Measurements from ENCODE around the gene FNTB. TPM values are rescaled to one million over a fixed set of nuclear protein-coding genes. Genes with fewer than 3 reads are reported as not detected.

Gene FNTB
- total and polyA plus RNA-seq, 2 donors (not counting 1 experiment from before 2014, with no cell fraction given): 6.6 to 10.2 TPM

DNA sequence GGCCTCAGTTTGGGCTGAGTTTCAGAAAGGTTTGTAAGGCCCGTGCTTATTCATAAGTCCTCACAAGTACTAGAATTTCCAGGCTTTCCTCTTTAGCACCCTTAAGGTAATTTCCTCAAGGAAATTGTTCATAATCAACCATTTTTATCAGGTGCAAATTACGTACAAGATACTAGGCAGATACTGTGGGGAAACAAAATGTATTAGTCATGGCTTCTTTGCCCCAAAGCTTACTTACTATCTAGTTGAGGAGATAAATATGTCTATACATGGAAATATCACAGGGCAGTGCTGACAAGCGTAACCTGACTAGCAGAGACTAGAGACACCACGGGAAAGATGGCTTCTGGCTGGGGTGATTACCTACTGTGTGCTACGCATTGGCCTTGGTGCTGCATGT is 93.1 kb downstream of the FNTB start:
- H3K4me1 Mint-ChIP-seq: peaks cover 41% of the 10 kb centered on the region
- Histone ChIP-seq H3K27me3 (replicated peaks in 1 of 4; ENCODE audit: control extremely low read depth in 1 of 4, control insufficient read depth in 3 of 4, insufficient read depth in 4 of 4, low read length in 3 of 4) (no peaks in the 10 kb centered on the region), H4K20me1 (ENCODE audit: control insufficient read depth, insufficient read depth, low read length, poor library complexity, severe bottlenecking) (peaks cover 85% of the 10 kb centered on the region), H3K4me1 (ENCODE audit: control insufficient read depth in 2 of 2, insufficient read depth in 2 of 2, low read length in 2 of 2) (peaks cover 5 to 19% of the 10 kb centered on the region in 2 donors), H3K9ac (ENCODE audit: low read length) (no peak overlapping the region), H2AFZ (ENCODE audit: insufficient read depth, low read depth, low read length, poor library complexity, severe bottlenecking) (no peak overlapping the region), H3K79me2 (ENCODE audit: control insufficient read depth, insufficient read depth, low read length) (peaks cover 54% of the 10 kb centered on the region), H3K27ac (ENCODE audit: low read length in 2 of 2) (no peak overlapping the region), H3K4me3 (ENCODE audit: control extremely low read depth in 1 of 5, extremely low read depth in 1 of 5, insufficient read depth in 1 of 5, low read depth in 2 of 5, low read length in 4 of 5) (no peak overlapping the region), H3K4me2 (replicated peaks; ENCODE audit: low read depth, low read length, poor library complexity, severe bottlenecking) (no peak overlapping the region), H3K9me3 (ENCODE audit: control extremely low read depth in 1 of 3, control insufficient read depth in 2 of 3, insufficient read depth in 1 of 3, low read length in 2 of 3) (no peaks in the 10 kb centered on the region), H3K36me3 (replicated peaks in 1 of 2; ENCODE audit: control extremely low read depth in 1 of 2, control insufficient read depth in 1 of 2, extremely low read depth in 1 of 2, insufficient read depth in 2 of 2, low read length in 1 of 2) (peaks cover 0 to 75% of the 10 kb centered on the region in 2 experiments)
- TF ChIP-seq, protein P1, sequence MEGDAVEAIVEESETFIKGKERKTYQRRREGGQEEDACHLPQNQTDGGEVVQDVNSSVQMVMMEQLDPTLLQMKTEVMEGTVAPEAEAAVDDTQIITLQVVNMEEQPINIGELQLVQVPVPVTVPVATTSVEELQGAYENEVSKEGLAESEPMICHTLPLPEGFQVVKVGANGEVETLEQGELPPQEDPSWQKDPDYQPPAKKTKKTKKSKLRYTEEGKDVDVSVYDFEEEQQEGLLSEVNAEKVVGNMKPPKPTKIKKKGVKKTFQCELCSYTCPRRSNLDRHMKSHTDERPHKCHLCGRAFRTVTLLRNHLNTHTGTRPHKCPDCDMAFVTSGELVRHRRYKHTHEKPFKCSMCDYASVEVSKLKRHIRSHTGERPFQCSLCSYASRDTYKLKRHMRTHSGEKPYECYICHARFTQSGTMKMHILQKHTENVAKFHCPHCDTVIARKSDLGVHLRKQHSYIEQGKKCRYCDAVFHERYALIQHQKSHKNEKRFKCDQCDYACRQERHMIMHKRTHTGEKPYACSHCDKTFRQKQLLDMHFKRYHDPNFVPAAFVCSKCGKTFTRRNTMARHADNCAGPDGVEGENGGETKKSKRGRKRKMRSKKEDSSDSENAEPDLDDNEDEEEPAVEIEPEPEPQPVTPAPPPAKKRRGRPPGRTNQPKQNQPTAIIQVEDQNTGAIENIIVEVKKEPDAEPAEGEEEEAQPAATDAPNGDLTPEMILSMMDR (IDR thresholded peaks at IDR 0.05): no peak
- no peak for TF ChIP-seq EZH2 (IDR thresholded peaks at IDR 0.05; ENCODE audit: borderline replicate concordance, insufficient read depth, low read depth, low read length, poor library complexity, severe bottlenecking)
- 99% methylated on average over 4 of the region's 5 CpGs for WGBS (ENCODE audit: insufficient coverage)
- no peak for ATAC-seq (ENCODE audit: low read depth)
- no peak for DNase-seq
- CTCF ChIA-PET: no interaction called here
- POLR2A ChIA-PET: no interaction called here
- no peak overlapping the region for H3K4me3 Mint-ChIP-seq
- intact Hi-C loops (cut with micrococcal nuclease): no loop called here
- no peaks in the 10 kb centered on the region for H3K9me3 Mint-ChIP-seq (ENCODE audit: insufficient read depth)
- H3K27ac Mint-ChIP-seq: no peak overlapping the region
- H3K27me3 Mint-ChIP-seq: no peaks in the 10 kb centered on the region

DNA sequence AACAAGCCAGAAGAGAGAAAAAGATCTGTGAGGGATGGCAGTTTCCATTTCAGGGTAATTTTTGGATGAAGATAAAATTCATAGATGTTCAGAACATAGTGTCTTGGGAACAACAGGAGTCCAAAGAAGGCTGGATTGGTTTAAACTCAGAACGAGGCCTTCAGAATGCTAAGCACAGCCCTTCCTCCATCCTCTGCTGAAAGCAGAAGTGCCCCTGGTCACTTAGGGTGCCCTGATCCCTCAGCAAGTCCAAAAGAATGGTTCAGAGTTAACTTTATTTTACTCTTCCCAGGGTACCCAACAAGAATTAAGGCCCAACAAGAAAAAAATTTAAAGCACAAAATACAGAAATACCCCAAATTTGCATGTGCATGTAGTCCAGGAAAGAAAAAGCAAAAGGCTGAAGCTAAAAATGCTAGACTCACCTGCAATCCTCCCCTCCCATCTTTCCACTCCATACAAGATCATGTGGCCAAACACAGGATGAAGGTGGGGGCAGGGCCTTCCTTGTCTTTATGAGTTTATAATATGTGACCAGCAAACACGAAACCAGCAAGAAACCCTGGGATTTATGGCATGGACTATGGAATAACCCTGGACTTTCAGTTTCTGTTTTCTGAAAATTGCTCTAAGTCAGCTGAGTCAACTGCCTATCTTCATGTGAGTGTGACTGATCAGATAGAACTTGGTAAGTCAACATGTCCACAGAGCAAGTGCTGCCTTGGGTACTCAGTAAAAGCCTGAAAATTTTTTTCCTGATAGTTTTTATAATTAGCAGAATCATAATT is 94.5 kb downstream of the FNTB start:
- Mint-ChIP-seq H3K9me3 (ENCODE audit: insufficient read depth) (peaks cover 3% of the 10 kb centered on the region), H3K27ac (no peak overlapping the region), H3K4me3 (no peak overlapping the region), H3K4me1 (peaks cover 35% of the 10 kb centered on the region), H3K27me3 (no peaks in the 10 kb centered on the region)
- DNase-seq (no peak), ATAC-seq (ENCODE audit: low read depth) (no peak)
- Histone ChIP-seq H3K4me3 (ENCODE audit: control extremely low read depth in 1 of 5, extremely low read depth in 1 of 5, insufficient read depth in 1 of 5, low read depth in 2 of 5, low read length in 4 of 5) (no peak overlapping the region), H3K27ac (ENCODE audit: low read length in 2 of 2) (no peak overlapping the region), H3K9me3 (ENCODE audit: control extremely low read depth in 1 of 3, control insufficient read depth in 2 of 3, insufficient read depth in 1 of 3, low read length in 2 of 3) (no peaks in the 10 kb centered on the region), H2AFZ (ENCODE audit: insufficient read depth, low read depth, low read length, poor library complexity, severe bottlenecking) (no peak overlapping the region), H3K36me3 (replicated peaks in 1 of 2; ENCODE audit: control extremely low read depth in 1 of 2, control insufficient read depth in 1 of 2, extremely low read depth in 1 of 2, insufficient read depth in 2 of 2, low read length in 1 of 2) (peaks cover 3 to 76% of the 10 kb centered on the region in 2 experiments), H3K79me2 (ENCODE audit: control insufficient read depth, insufficient read depth, low read length) (peaks cover 58% of the 10 kb centered on the region), H3K27me3 (replicated peaks in 1 of 4; ENCODE audit: control extremely low read depth in 1 of 4, control insufficient read depth in 3 of 4, insufficient read depth in 4 of 4, low read length in 3 of 4) (no peaks in the 10 kb centered on the region), H3K4me2 (replicated peaks; ENCODE audit: low read depth, low read length, poor library complexity, severe bottlenecking) (no peak overlapping the region), H3K9ac (ENCODE audit: low read length) (no peak overlapping the region), H4K20me1 (ENCODE audit: control insufficient read depth, insufficient read depth, low read length, poor library complexity, severe bottlenecking) (peaks cover 81% of the 10 kb centered on the region), H3K4me1 (ENCODE audit: control insufficient read depth in 2 of 2, insufficient read depth in 2 of 2, low read length in 2 of 2) (peaks cover 0 to 12% of the 10 kb centered on the region in 2 donors)
- intact Hi-C loops (cut with micrococcal nuclease): no loop called here
- no peak for TF ChIP-seq EZH2 (IDR thresholded peaks at IDR 0.05; ENCODE audit: borderline replicate concordance, insufficient read depth, low read depth, low read length, poor library complexity, severe bottlenecking)
- TF ChIP-seq, protein P1 (IDR thresholded peaks at IDR 0.05): no peak
- WGBS (ENCODE audit: insufficient coverage): 89% methylated on average over 1 of the region's 2 CpGs
- CTCF ChIA-PET: interaction anchor here (0.6 kb wide), 1 partner anchor 25 kb away, joined by 3 read pairs; no protein-coding TSS in a partner anchor
- POLR2A ChIA-PET: no interaction called here
